GM23338 (cell line): ENCODE measurements around the gene DUSP5.

ENCODE experiments used
- CREB1 ChIP-seq: fragments of 250-450 bp; sonication (Bioruptor Pico); IDR thresholded peaks from 2 replicates; pipeline ENCODE4 v1.5.0; 2020; ENCODE audit warnings: low read depth, mild to moderate bottlenecking, moderate library complexity
- EZH2 ChIP-seq: fragments of 200-600 bp; sonication (generic); IDR thresholded peaks from one replicate; pipeline ENCODE4 v1.8.0; 2017; ENCODE audit warnings: antibody characterized with exemption, mild to moderate bottlenecking, low read depth; ENCODE audit not compliant: unreplicated experiment
- EZH2phosphoT487 ChIP-seq: fragments of 200-600 bp; sonication (generic); IDR thresholded peaks from one replicate; pipeline ENCODE4 v1.8.1; 2018; ENCODE audit warnings: antibody characterized with exemption; ENCODE audit not compliant: unreplicated experiment
- JUNB ChIP-seq: IDR thresholded peaks from one replicate; pipeline ENCODE4 v1.6.1; 2016; ENCODE audit warnings: antibody characterized with exemption; ENCODE audit not compliant: unreplicated experiment
- NANOG ChIP-seq: IDR thresholded peaks from 2 replicates; pipeline ENCODE4 v1.6.1; 2016; ENCODE audit warnings: antibody characterized with exemption, borderline replicate concordance
- POLR2AphosphoS5 ChIP-seq: IDR thresholded peaks from 2 replicates; pipeline ENCODE4 v1.6.1; 2016; ENCODE audit warnings: antibody characterized with exemption, low read depth
- REST ChIP-seq: IDR thresholded peaks from one replicate; pipeline ENCODE4 v1.6.1; 2018; ENCODE audit warnings: antibody characterized with exemption; ENCODE audit not compliant: unreplicated experiment
- STAT1 ChIP-seq: IDR thresholded peaks from one replicate; pipeline ENCODE4 v1.6.1; 2016; ENCODE audit warnings: antibody characterized with exemption; ENCODE audit not compliant: unreplicated experiment
- ZNF114 ChIP-seq: fragments of 250-450 bp; sonication (Bioruptor Pico); IDR thresholded peaks from 2 replicates; pipeline ENCODE4 v1.5.0; 2020; ENCODE audit warnings: mild to moderate bottlenecking, moderate library complexity
- ZNF331 ChIP-seq: fragments of 250-450 bp; sonication (Bioruptor Pico); IDR thresholded peaks from 2 replicates; pipeline ENCODE4 v1.5.0; 2020; ENCODE audit warnings: low read depth, mild to moderate bottlenecking, moderate library complexity
- TF ChIP-seq, protein P1 (sequence below), 2 experiments: fragments of 200-600 bp in 1 of 2; sonication (generic) in 1 of 2; conservative IDR thresholded peaks; 2 replicates each; pipeline versions ENCODE4 v1.5.1 to v1.6.1; 2016 to 2017; ENCODE audit warnings: antibody characterized with exemption in 2 of 2, low read depth in 2 of 2, mild to moderate bottlenecking in 2 of 2, moderate library complexity in 1 of 2
- TF ChIP-seq, protein P2 (sequence below): IDR thresholded peaks from 2 replicates; pipeline ENCODE4 v1.6.1; 2016; ENCODE audit warnings: antibody characterized with exemption
- TF ChIP-seq, protein P3 (sequence below): fragments of 250-450 bp; sonication (Bioruptor Pico); IDR thresholded peaks from 2 replicates; pipeline ENCODE4 v1.5.0; 2020; ENCODE audit warnings: mild to moderate bottlenecking, moderate library complexity

DNA sequence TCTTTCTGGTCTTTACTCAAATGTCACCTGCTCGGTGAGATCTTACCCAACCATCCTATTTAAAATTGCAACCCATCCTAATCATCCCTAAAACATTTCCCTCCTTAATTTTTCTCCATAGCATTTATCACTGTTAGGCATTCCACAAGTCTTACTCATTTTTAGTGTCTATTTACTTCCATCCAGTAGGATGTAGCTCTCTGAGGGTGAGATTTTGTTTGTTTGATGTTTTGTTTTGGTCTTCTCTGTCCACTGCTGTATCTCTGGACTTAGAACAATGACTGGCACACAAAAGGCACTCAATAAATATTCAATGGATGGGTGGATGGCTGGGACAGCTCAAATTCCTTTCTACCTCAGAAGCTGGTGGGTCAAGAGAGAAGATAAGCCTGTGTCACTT, 15.8 kb upstream of the DUSP5 start:
- TF ChIP-seq, protein P1, sequence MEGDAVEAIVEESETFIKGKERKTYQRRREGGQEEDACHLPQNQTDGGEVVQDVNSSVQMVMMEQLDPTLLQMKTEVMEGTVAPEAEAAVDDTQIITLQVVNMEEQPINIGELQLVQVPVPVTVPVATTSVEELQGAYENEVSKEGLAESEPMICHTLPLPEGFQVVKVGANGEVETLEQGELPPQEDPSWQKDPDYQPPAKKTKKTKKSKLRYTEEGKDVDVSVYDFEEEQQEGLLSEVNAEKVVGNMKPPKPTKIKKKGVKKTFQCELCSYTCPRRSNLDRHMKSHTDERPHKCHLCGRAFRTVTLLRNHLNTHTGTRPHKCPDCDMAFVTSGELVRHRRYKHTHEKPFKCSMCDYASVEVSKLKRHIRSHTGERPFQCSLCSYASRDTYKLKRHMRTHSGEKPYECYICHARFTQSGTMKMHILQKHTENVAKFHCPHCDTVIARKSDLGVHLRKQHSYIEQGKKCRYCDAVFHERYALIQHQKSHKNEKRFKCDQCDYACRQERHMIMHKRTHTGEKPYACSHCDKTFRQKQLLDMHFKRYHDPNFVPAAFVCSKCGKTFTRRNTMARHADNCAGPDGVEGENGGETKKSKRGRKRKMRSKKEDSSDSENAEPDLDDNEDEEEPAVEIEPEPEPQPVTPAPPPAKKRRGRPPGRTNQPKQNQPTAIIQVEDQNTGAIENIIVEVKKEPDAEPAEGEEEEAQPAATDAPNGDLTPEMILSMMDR (conservative IDR thresholded peaks at IDR 0.05; ENCODE audit: low read depth in 2 of 2): no peak
- TF ChIP-seq, protein P2, sequence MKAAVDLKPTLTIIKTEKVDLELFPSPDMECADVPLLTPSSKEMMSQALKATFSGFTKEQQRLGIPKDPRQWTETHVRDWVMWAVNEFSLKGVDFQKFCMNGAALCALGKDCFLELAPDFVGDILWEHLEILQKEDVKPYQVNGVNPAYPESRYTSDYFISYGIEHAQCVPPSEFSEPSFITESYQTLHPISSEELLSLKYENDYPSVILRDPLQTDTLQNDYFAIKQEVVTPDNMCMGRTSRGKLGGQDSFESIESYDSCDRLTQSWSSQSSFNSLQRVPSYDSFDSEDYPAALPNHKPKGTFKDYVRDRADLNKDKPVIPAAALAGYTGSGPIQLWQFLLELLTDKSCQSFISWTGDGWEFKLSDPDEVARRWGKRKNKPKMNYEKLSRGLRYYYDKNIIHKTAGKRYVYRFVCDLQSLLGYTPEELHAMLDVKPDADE: no peak
- TF ChIP-seq EZH2 (no peak), JUNB (no peak), POLR2AphosphoS5 (no peak), EZH2phosphoT487 (no peak), ZNF114 (no peak), CREB1 (CRISPR knock-in tag) (no peak), REST (no peak), NANOG (no peak), ZNF331 (CRISPR knock-in tag) (no peak), STAT1 (no peak)
- TF ChIP-seq, protein P3, sequence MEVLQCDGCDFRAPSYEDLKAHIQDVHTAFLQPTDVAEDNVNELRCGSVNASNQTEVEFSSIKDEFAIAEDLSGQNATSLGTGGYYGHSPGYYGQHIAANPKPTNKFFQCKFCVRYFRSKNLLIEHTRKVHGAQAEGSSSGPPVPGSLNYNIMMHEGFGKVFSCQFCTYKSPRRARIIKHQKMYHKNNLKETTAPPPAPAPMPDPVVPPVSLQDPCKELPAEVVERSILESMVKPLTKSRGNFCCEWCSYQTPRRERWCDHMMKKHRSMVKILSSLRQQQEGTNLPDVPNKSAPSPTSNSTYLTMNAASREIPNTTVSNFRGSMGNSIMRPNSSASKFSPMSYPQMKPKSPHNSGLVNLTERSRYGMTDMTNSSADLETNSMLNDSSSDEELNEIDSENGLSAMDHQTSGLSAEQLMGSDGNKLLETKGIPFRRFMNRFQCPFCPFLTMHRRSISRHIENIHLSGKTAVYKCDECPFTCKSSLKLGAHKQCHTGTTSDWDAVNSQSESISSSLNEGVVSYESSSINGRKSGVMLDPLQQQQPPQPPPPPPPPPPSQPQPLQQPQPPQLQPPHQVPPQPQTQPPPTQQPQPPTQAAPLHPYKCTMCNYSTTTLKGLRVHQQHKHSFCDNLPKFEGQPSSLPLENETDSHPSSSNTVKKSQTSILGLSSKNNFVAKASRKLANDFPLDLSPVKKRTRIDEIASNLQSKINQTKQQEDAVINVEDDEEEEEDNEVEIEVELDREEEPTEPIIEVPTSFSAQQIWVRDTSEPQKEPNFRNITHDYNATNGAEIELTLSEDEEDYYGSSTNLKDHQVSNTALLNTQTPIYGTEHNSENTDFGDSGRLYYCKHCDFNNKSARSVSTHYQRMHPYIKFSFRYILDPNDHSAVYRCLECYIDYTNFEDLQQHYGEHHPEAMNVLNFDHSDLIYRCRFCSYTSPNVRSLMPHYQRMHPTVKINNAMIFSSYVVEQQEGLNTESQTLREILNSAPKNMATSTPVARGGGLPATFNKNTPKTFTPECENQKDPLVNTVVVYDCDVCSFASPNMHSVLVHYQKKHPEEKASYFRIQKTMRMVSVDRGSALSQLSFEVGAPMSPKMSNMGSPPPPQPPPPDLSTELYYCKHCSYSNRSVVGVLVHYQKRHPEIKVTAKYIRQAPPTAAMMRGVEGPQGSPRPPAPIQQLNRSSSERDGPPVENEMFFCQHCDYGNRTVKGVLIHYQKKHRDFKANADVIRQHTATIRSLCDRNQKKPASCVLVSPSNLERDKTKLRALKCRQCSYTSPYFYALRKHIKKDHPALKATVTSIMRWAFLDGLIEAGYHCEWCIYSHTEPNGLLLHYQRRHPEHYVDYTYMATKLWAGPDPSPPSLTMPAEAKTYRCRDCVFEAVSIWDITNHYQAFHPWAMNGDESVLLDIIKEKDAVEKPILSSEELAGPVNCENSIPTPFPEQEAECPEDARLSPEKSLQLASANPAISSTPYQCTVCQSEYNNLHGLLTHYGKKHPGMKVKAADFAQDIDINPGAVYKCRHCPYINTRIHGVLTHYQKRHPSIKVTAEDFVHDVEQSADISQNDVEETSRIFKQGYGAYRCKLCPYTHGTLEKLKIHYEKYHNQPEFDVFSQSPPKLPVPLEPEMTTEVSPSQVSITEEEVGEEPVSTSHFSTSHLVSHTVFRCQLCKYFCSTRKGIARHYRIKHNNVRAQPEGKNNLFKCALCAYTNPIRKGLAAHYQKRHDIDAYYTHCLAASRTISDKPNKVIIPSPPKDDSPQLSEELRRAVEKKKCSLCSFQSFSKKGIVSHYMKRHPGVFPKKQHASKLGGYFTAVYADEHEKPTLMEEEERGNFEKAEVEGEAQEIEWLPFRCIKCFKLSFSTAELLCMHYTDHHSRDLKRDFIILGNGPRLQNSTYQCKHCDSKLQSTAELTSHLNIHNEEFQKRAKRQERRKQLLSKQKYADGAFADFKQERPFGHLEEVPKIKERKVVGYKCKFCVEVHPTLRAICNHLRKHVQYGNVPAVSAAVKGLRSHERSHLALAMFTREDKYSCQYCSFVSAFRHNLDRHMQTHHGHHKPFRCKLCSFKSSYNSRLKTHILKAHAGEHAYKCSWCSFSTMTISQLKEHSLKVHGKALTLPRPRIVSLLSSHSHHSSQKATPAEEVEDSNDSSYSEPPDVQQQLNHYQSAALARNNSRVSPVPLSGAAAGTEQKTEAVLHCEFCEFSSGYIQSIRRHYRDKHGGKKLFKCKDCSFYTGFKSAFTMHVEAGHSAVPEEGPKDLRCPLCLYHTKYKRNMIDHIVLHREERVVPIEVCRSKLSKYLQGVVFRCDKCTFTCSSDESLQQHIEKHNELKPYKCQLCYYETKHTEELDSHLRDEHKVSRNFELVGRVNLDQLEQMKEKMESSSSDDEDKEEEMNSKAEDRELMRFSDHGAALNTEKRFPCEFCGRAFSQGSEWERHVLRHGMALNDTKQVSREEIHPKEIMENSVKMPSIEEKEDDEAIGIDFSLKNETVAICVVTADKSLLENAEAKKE (CRISPR knock-in tag): no peak
